ENCODE data around the gene CAMK1D. TPM values are rescaled to one million over a fixed set of nuclear protein-coding genes. Genes with fewer than 3 reads are reported as not detected.

Gene CAMK1D
- total RNA-seq, 1 donor from 2014 or later: 1.0 TPM

- H3K4me3 ChIP-seq (ENCODE audit: low read depth, low read length): no peak overlapping the region
- DNase-seq (ENCODE audit: low read depth): no peak
- no peak for TF ChIP-seq CTCF (conservative IDR thresholded peaks at IDR 0.05; ENCODE audit: low read depth, low read length)
These were observed 110.0 kb downstream of the CAMK1D start for GRCh38 chr10:12459340-12459739.

GRCh38 chr10:12459762-12460161 is 110.4 kb downstream of the CAMK1D start:
- H3K4me3 ChIP-seq (ENCODE audit: low read depth, low read length): no peak overlapping the region
- no peak for TF ChIP-seq CTCF (conservative IDR thresholded peaks at IDR 0.05; ENCODE audit: low read depth, low read length)
- no peak for DNase-seq (ENCODE audit: low read depth)

- H3K4me3 ChIP-seq (ENCODE audit: low read depth, low read length): no peak overlapping the region
- no peak for TF ChIP-seq CTCF (conservative IDR thresholded peaks at IDR 0.05; ENCODE audit: low read depth, low read length)
- DNase-seq (ENCODE audit: low read depth): no peak
These were observed 114.1 kb downstream of the CAMK1D start for GRCh38 chr10:12463459-12463838.

GRCh38 chr10:12465385-12466136 is 116.2 kb downstream of the CAMK1D start:
- no peak overlapping the region for H3K4me3 ChIP-seq (ENCODE audit: low read depth, low read length)
- no peak for TF ChIP-seq CTCF (conservative IDR thresholded peaks at IDR 0.05; ENCODE audit: low read depth, low read length)
- no peak for DNase-seq (ENCODE audit: low read depth)

GRCh38 chr10:12466704-12467305 is 117.5 kb downstream of the CAMK1D start:
- H3K4me3 ChIP-seq (ENCODE audit: low read depth, low read length): no peak overlapping the region
- no peak for TF ChIP-seq CTCF (conservative IDR thresholded peaks at IDR 0.05; ENCODE audit: low read depth, low read length)
- DNase-seq (ENCODE audit: low read depth): no peak

- no peak for DNase-seq (ENCODE audit: low read depth)
- H3K4me3 ChIP-seq (ENCODE audit: low read depth, low read length): no peak overlapping the region
- no peak for TF ChIP-seq CTCF (conservative IDR thresholded peaks at IDR 0.05; ENCODE audit: low read depth, low read length)
These were observed 120.0 kb downstream of the CAMK1D start for GRCh38 chr10:12469345-12469744.

GRCh38 chr10:12470719-12471118 is 121.4 kb downstream of the CAMK1D start:
- no peak for DNase-seq (ENCODE audit: low read depth)
- no peak overlapping the region for H3K4me3 ChIP-seq (ENCODE audit: low read depth, low read length)
- TF ChIP-seq CTCF (conservative IDR thresholded peaks at IDR 0.05; ENCODE audit: low read depth, low read length): no peak

All from epithelial cell of proximal tubule (primary cell).